GM18505 (cell line): ENCODE results near the gene RASA2.

ENCODE experiments used
- ATAC-seq: cut with Tn5 transposase; IDR thresholded peaks from one replicate; pipeline ENCODE4 v1.9.1; 2021; ENCODE audit not compliant: unreplicated experiment
- POLR2A ChIP-seq: IDR thresholded peaks from 4 replicates; pipeline ENCODE4 v1.6.1; 2011; ENCODE audit warnings: borderline replicate concordance; ENCODE audit not compliant: insufficient read depth, insufficient read length; ENCODE audit errors: extremely low read depth

The RASA2 gene

GRCh38 chr3:141564241-141564640 lies 77.4 kb downstream of the RASA2 start:
- TF ChIP-seq POLR2A: no peak
- ATAC-seq: no peak

- TF ChIP-seq POLR2A: no peak
- ATAC-seq: no peak
Measured at GRCh38 chr3:141570068-141570467, 83.2 kb downstream of the RASA2 start.

- no peak for TF ChIP-seq POLR2A
- no peak for ATAC-seq
Measured at GRCh38 chr3:141575879-141576743, 89.3 kb downstream of the RASA2 start.

GRCh38 chr3:141576744-141577052 lies 89.9 kb downstream of the RASA2 start:
- ATAC-seq: no peak
- no peak for TF ChIP-seq POLR2A

GRCh38 chr3:141578202-141578973 lies 91.6 kb downstream of the RASA2 start:
- no peak for ATAC-seq
- TF ChIP-seq POLR2A: no peak

- ATAC-seq: no peak
Measured at GRCh38 chr3:141594357-141594756, 107.5 kb downstream of the RASA2 start.

GRCh38 chr3:141597931-141598330 lies 111.1 kb downstream of the RASA2 start:
- ATAC-seq: no peak

More at GRCh38 chr3:141594357-141594756, 107.5 kb downstream of the RASA2 start:
- no peak for TF ChIP-seq POLR2A

GRCh38 chr3:141600331-141600730 lies 113.5 kb downstream of the RASA2 start:
- no peak for ATAC-seq
- no peak for TF ChIP-seq POLR2A

More at GRCh38 chr3:141597931-141598330, 111.1 kb downstream of the RASA2 start:
- TF ChIP-seq POLR2A: no peak

- no peak for ATAC-seq
- TF ChIP-seq POLR2A: no peak
Measured at GRCh38 chr3:141602706-141603105, 115.9 kb downstream of the RASA2 start.

GRCh38 chr3:141603473-141604035 lies 116.7 kb downstream of the RASA2 start:
- TF ChIP-seq POLR2A: no peak
- ATAC-seq: no peak

- TF ChIP-seq POLR2A: no peak
Measured at GRCh38 chr3:141605883-141606282, 119.1 kb downstream of the RASA2 start.

GRCh38 chr3:141608438-141608837 lies 121.6 kb downstream of the RASA2 start:
- TF ChIP-seq POLR2A: no peak
- no peak for ATAC-seq

More at GRCh38 chr3:141605883-141606282, 119.1 kb downstream of the RASA2 start:
- no peak for ATAC-seq

- no peak for ATAC-seq
- no peak for TF ChIP-seq POLR2A
Measured at GRCh38 chr3:141610939-141611338, 124.1 kb downstream of the RASA2 start.
